ENCODE results near the gene MYOM1.

MYOM1 gene

GRCh38 chr18:3157086-3157485, 62.7 kb downstream of the MYOM1 start:
- no peak for DNase-seq (ENCODE audit: low read depth, low spot score)
- H3K27ac ChIP-seq, result no peak overlapping the region

- no peak overlapping the region for H3K27ac ChIP-seq
- DNase-seq (ENCODE audit: low read depth, low spot score), result no peak
Measured at GRCh38 chr18:3156325-3156640, 63.5 kb downstream of the MYOM1 start.

GRCh38 chr18:3154214-3154613, 65.6 kb downstream of the MYOM1 start:
- no peak for DNase-seq (ENCODE audit: low read depth, low spot score)
- no peak overlapping the region for H3K27ac ChIP-seq

GRCh38 chr18:3153107-3153704, 66.6 kb downstream of the MYOM1 start:
- no peak overlapping the region for H3K27ac ChIP-seq
- no peak for DNase-seq (ENCODE audit: low read depth, low spot score)

GRCh38 chr18:3152294-3152693, 67.5 kb downstream of the MYOM1 start:
- H3K27ac ChIP-seq, result no peak overlapping the region

GRCh38 chr18:3151399-3152264, 68.1 kb downstream of the MYOM1 start:
- no peak overlapping the region for H3K27ac ChIP-seq
- DNase-seq (ENCODE audit: low read depth, low spot score), result no peak

More at GRCh38 chr18:3152294-3152693, 67.5 kb downstream of the MYOM1 start:
- DNase-seq (ENCODE audit: low read depth, low spot score), result no peak

- H3K27ac ChIP-seq, result no peak overlapping the region
- DNase-seq (ENCODE audit: low read depth, low spot score), result no peak
Measured at GRCh38 chr18:3150688-3151087, 69.1 kb downstream of the MYOM1 start.

GRCh38 chr18:3150274-3150673, 69.5 kb downstream of the MYOM1 start:
- no peak for DNase-seq (ENCODE audit: low read depth, low spot score)
- no peak overlapping the region for H3K27ac ChIP-seq

- no peak overlapping the region for H3K27ac ChIP-seq
- peak; percentile 24 for DNase-seq (ENCODE audit: low read depth, low spot score)
Measured at GRCh38 chr18:3148930-3149535, 70.7 kb downstream of the MYOM1 start.

GRCh38 chr18:3147935-3148554, 71.7 kb downstream of the MYOM1 start:
- no peak for DNase-seq (ENCODE audit: low read depth, low spot score)

GRCh38 chr18:3140986-3141639, 78.7 kb downstream of the MYOM1 start:
- no peak for DNase-seq (ENCODE audit: low read depth, low spot score)
- H3K27ac ChIP-seq, result no peak overlapping the region

More at GRCh38 chr18:3147935-3148554, 71.7 kb downstream of the MYOM1 start:
- H3K27ac ChIP-seq, result no peak overlapping the region

GRCh38 chr18:3140342-3140741, 79.4 kb downstream of the MYOM1 start:
- no peak overlapping the region for H3K27ac ChIP-seq
- DNase-seq (ENCODE audit: low read depth, low spot score), result no peak

GRCh38 chr18:3139406-3139805, 80.4 kb downstream of the MYOM1 start:
- no peak overlapping the region for H3K27ac ChIP-seq
- no peak for DNase-seq (ENCODE audit: low read depth, low spot score)

- no peak for DNase-seq (ENCODE audit: low read depth, low spot score)
- no peak overlapping the region for H3K27ac ChIP-seq
Measured at GRCh38 chr18:3138274-3138975, 81.3 kb downstream of the MYOM1 start.

GRCh38 chr18:3135536-3135935, 84.2 kb downstream of the MYOM1 start:
- no peak overlapping the region for H3K27ac ChIP-seq
- no peak for DNase-seq (ENCODE audit: low read depth, low spot score)

GRCh38 chr18:3132700-3133099, 87.1 kb downstream of the MYOM1 start:
- DNase-seq (ENCODE audit: low read depth, low spot score), result no peak

GRCh38 chr18:3130344-3130743, 89.4 kb downstream of the MYOM1 start:
- no peak for DNase-seq (ENCODE audit: low read depth, low spot score)
- no peak overlapping the region for H3K27ac ChIP-seq

More at GRCh38 chr18:3132700-3133099, 87.1 kb downstream of the MYOM1 start:
- H3K27ac ChIP-seq, result no peak overlapping the region

- H3K27ac ChIP-seq, result no peak overlapping the region
- DNase-seq (ENCODE audit: low read depth, low spot score), result peak; percentile 10
Measured at GRCh38 chr18:3129053-3129864, 90.5 kb downstream of the MYOM1 start.
